GM12865 (cell line): ENCODE data around the gene NRXN2.

Source experiments
- DNase-seq: peaks from one replicate; pipeline ENCODE4 v3.0.0; 2010; ENCODE audit warnings: low read depth
- H3K4me3 ChIP-seq: 2 replicates; pipeline ENCODE4 v1.5.1; 2011; ENCODE audit warnings: mild to moderate bottlenecking, low read depth, low read length, control low read depth
- TF ChIP-seq, protein P1 (sequence below): IDR thresholded peaks from 2 replicates; pipeline ENCODE4 v1.5.1; 2011; ENCODE audit warnings: low read length, control low read depth, low read depth, inconsistent platforms; ENCODE audit not compliant: insufficient read depth; ENCODE audit errors: missing control alignments

Gene NRXN2

GRCh38 chr11:64723907-64724862, 1.2 kb upstream of the NRXN2 start:
- peak overlapping the region; percentile 65; the same call in 1 of the 2 replicates for H3K4me3 ChIP-seq
- TF ChIP-seq, protein P1, sequence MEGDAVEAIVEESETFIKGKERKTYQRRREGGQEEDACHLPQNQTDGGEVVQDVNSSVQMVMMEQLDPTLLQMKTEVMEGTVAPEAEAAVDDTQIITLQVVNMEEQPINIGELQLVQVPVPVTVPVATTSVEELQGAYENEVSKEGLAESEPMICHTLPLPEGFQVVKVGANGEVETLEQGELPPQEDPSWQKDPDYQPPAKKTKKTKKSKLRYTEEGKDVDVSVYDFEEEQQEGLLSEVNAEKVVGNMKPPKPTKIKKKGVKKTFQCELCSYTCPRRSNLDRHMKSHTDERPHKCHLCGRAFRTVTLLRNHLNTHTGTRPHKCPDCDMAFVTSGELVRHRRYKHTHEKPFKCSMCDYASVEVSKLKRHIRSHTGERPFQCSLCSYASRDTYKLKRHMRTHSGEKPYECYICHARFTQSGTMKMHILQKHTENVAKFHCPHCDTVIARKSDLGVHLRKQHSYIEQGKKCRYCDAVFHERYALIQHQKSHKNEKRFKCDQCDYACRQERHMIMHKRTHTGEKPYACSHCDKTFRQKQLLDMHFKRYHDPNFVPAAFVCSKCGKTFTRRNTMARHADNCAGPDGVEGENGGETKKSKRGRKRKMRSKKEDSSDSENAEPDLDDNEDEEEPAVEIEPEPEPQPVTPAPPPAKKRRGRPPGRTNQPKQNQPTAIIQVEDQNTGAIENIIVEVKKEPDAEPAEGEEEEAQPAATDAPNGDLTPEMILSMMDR = no peak
- peak; percentile 44 for DNase-seq

DNA sequence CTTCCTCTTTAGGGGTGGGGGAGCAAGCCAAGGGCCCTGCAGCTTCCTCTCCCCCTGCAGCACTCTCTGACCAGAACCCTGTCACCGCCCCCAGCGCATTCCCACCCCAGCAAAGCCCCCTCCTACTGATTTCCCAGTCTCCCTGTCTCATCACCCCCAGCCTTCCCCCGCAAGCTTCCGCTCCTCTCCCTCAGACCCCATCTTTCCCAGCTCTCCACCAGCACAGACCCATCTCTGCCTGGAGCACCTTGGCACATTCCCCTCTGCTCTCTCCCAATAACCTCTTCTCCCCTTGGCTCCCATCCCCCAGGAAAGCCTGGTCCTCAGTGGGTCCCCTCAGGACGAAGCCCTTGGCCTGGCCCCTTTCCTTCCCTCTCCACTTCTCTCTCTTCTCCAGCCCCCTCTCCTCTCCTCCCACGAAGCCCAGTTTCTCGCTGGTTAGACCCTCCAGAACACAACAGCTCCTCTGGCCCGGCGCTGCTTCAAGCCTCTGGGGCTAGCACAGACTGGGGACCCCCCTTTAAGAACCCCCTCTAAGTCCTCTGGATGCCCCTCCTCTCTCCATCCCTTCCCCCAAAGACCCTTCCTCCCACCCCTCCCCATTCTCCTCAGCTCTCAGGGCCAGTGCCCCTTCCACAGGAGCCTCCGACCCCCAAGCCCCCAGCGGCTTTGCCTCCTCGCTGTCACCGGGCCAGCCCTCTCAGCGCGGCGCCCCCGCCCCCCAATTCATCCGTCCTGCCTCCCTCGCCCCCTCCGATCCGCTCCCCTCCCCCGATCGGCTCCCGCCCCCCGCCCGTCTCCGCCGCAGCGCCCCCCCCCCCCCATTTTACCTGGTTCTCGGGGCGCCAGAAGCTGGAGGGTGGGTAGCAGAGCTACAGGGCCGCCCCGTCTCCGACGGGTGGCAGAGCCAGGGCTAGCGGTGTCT, 594 bp downstream of the NRXN2 start:
- TF ChIP-seq, protein P1 = no peak
- no peak for DNase-seq
- H3K4me3 ChIP-seq = no peak overlapping the region

- no peak for DNase-seq
- TF ChIP-seq, protein P1 = no peak
Observed at GRCh38 chr11:64721359-64721699, 1.7 kb downstream of the NRXN2 start.

DNA sequence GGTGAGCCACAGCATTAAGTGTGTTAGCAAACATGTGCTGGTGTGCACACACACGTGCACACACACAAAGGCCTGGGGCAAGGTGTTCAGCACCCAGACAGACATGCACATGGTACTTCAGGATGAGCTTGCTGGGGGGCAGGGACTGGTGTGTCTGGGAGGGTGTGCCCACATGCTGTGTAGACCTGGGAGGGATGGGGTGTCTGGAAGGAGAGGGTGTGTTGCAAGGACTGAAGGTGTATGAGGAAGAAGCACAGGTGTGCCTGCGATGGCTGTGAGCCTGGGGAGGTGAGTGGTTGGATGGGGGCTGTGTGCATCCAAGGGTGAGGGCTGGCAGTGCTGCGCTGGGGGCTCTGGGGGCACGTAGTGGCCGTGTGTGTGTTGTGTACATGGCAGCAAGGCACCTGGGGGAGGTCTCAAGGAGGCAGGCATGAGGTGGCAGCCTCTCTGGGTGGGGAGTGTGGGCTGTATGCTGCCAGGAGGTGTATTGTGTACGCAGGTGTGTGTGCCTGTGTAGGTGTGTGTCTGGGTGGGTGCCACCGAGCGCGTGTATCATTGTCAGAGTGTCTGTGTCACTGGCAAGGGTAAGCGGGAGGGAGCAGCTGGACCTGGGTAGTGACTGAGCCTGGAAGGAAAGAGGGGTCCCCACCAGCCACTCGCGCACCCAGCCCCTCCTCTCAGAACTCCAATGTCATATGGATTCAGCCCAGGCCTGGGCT, 2.2 kb downstream of the NRXN2 start:
- DNase-seq = no peak
- no peak overlapping the region for H3K4me3 ChIP-seq
- TF ChIP-seq, protein P1 = no peak

More at GRCh38 chr11:64721359-64721699, 1.7 kb downstream of the NRXN2 start:
- no peak overlapping the region for H3K4me3 ChIP-seq

DNA sequence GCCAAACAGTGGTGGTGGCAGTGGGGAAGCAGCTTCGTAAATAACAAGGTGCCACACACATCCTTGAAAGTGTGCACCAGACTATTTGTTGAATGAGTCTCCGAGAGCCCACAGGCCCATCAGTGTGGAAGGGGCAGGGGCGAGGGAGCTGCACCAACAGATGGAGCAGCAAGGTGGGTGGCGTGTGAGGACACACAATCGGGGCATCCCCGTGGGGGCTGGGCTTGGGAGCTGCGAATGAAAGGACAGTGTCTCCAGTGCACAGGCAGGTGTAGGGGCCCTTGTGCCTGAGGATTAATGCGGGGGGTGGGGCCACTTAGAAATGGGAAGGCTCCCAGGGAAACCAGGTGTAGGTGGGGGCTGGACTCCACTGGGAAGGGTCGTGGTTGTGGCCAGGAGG, 2.8 kb downstream of the NRXN2 start:
- no peak for DNase-seq
- TF ChIP-seq, protein P1 = no peak

GRCh38 chr11:64719406-64719805, 3.6 kb downstream of the NRXN2 start:
- TF ChIP-seq, protein P1 = no peak
- no peak overlapping the region for H3K4me3 ChIP-seq
- DNase-seq = no peak

More for the DNA sequence above, 2.8 kb downstream of the NRXN2 start:
- H3K4me3 ChIP-seq = no peak overlapping the region
